Measurements from ENCODE around the gene B3GNT2. TPM values are rescaled to one million over a fixed set of nuclear protein-coding genes. Genes with fewer than 3 reads are reported as not detected.
"Not testable (repeated sequence)": the region's sequence is repeated elsewhere in the genome, so short reads cannot be mapped to it uniquely, and the experiment has no call there.

B3GNT2 gene
- total RNA-seq, 1 experiment from 2014 or later: 18.7 TPM

GRCh38 chr2:62185475-62186155 is 10.3 kb upstream of the B3GNT2 start:
- no peak for DNase-seq (ENCODE audit: low spot score)

GRCh38 chr2:62186156-62186905 is 9.6 kb upstream of the B3GNT2 start:
- no peak for DNase-seq (ENCODE audit: low spot score)

GRCh38 chr2:62187246-62187645 is 8.7 kb upstream of the B3GNT2 start:
- no peak for DNase-seq (ENCODE audit: low spot score)

GRCh38 chr2:62188416-62188815 is 7.5 kb upstream of the B3GNT2 start:
- no peak for DNase-seq (ENCODE audit: low spot score)

- no peak for DNase-seq (ENCODE audit: low spot score)
Measured at GRCh38 chr2:62189196-62189595, 6.7 kb upstream of the B3GNT2 start.

- no peak for DNase-seq (ENCODE audit: low spot score)
Measured at GRCh38 chr2:62192811-62193210, 3.1 kb upstream of the B3GNT2 start.

GRCh38 chr2:62194558-62195420 is 1.1 kb upstream of the B3GNT2 start:
- no peak for DNase-seq (ENCODE audit: low spot score)

- no peak for DNase-seq (ENCODE audit: low spot score)
Measured at GRCh38 chr2:62196278-62196901, 475 bp downstream of the B3GNT2 start.

- no peak for DNase-seq (ENCODE audit: low spot score)
Measured at GRCh38 chr2:62197011-62197924, 1.4 kb downstream of the B3GNT2 start.

GRCh38 chr2:62197925-62198633 is 2.2 kb downstream of the B3GNT2 start:
- no peak for DNase-seq (ENCODE audit: low spot score)

- DNase-seq (ENCODE audit: low spot score): not testable (repeated sequence)
Measured at GRCh38 chr2:62198854-62199253, 2.9 kb downstream of the B3GNT2 start.

GRCh38 chr2:62199392-62200125 is 3.6 kb downstream of the B3GNT2 start:
- DNase-seq (ENCODE audit: low spot score): no peak

GRCh38 chr2:62200291-62200841 is 4.5 kb downstream of the B3GNT2 start:
- DNase-seq (ENCODE audit: low spot score): no peak

GRCh38 chr2:62200868-62201267 is 5.0 kb downstream of the B3GNT2 start:
- DNase-seq (ENCODE audit: low spot score): no peak

GRCh38 chr2:62201307-62201706 is 5.4 kb downstream of the B3GNT2 start:
- DNase-seq (ENCODE audit: low spot score): peak; percentile 20

- no peak for DNase-seq (ENCODE audit: low spot score)
Measured at GRCh38 chr2:62202019-62202722, 6.3 kb downstream of the B3GNT2 start.

- no peak for DNase-seq (ENCODE audit: low spot score)
Measured at GRCh38 chr2:62202729-62203128, 6.8 kb downstream of the B3GNT2 start.

GRCh38 chr2:62203459-62203858 is 7.5 kb downstream of the B3GNT2 start:
- DNase-seq (ENCODE audit: low spot score): no peak

All from H4 (cell line).